DMS153 treated with DMSO at 0.1 percent for 48 hours (cell line): ENCODE measurements around the gene GRID1.

ENCODE experiments used
- DNase-seq: peaks from one replicate; lab custom pipeline; 2025; ENCODE audit not compliant: unreplicated experiment; lab: John Stamatoyannopoulos, UW

The GRID1 gene

GRCh38 chr10:85916994-85917573 is 449.5 kb downstream of the GRID1 start:
- DNase-seq: peak; percentile 90

GRCh38 chr10:85916286-85916685 is 450.3 kb downstream of the GRID1 start:
- no peak for DNase-seq

- no peak for DNase-seq
Measured at GRCh38 chr10:85915245-85915846, 451.2 kb downstream of the GRID1 start.

GRCh38 chr10:85914720-85915119 is 451.9 kb downstream of the GRID1 start:
- DNase-seq: no peak

GRCh38 chr10:85908462-85908861 is 458.1 kb downstream of the GRID1 start:
- no peak for DNase-seq

GRCh38 chr10:85902051-85902450 is 464.5 kb downstream of the GRID1 start:
- DNase-seq: no peak

- no peak for DNase-seq
Measured at GRCh38 chr10:85901599-85901998, 465.0 kb downstream of the GRID1 start.

- no peak for DNase-seq
Measured at GRCh38 chr10:85900487-85900886, 466.1 kb downstream of the GRID1 start.

- no peak for DNase-seq
Measured at GRCh38 chr10:85900061-85900460, 466.5 kb downstream of the GRID1 start.

GRCh38 chr10:85891472-85891871 is 475.1 kb downstream of the GRID1 start:
- DNase-seq: no peak

GRCh38 chr10:85888559-85888958 is 478.0 kb downstream of the GRID1 start:
- no peak for DNase-seq

GRCh38 chr10:85888004-85888403 is 478.6 kb downstream of the GRID1 start:
- DNase-seq: no peak

GRCh38 chr10:85874208-85874607 is 492.4 kb downstream of the GRID1 start:
- no peak for DNase-seq

GRCh38 chr10:85873063-85873462 is 493.5 kb downstream of the GRID1 start:
- no peak for DNase-seq

- DNase-seq: no peak
Measured at GRCh38 chr10:85868627-85869499, 497.7 kb downstream of the GRID1 start.

GRCh38 chr10:85864868-85865526 is 501.6 kb downstream of the GRID1 start:
- no peak for DNase-seq

GRCh38 chr10:85864173-85864549 is 502.4 kb downstream of the GRID1 start:
- no peak for DNase-seq

- no peak for DNase-seq
Measured at GRCh38 chr10:85863301-85864172, 503.1 kb downstream of the GRID1 start.

GRCh38 chr10:85862771-85863170 is 503.8 kb downstream of the GRID1 start:
- DNase-seq: no peak

GRCh38 chr10:85861513-85862197 is 504.9 kb downstream of the GRID1 start:
- no peak for DNase-seq
